Measurements from ENCODE around the gene COX11.
A peak's percentile ranks its signal among the peaks of the same experiment; 100 is the strongest.

The COX11 gene

DNA sequence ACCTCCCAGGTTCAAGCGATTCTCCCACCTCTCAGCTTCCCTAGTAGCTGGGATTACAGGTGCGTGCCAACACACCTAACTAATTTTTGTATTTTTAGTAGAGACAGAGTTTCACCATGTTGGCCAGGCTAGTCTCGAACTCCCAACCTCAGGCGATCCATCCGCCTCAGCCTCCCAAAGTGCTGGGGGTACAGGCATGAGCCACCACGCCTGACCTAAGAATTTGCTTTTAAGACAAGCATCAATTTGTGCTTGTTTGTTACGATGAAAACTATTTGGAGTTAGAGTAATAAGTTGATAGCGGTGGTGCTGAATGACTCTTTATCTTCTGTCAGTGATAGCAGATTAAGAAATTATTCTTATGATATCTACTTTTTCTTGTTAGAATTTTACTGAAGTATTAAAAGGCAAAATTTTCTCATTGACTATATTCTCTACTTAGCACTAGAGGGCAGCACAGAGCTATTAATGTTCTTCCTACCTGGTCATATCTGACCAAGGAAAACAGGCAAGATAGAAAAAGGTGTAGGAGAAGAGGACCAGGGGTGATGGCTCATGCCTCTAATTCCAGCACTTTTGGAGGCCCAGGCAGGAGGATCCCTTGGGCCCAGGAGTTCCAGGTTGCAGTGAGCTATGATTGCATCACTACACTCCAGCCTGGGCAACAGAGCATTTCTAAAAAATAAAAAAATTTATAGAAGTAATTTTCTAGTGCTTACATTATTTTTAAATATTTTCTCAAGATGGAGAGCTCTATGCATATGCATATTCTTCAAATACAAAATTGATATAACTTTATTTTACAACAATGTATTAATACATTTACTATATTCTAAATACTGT, 24.6 kb upstream of the COX11 start:
- TF ChIP-seq, protein P1, sequence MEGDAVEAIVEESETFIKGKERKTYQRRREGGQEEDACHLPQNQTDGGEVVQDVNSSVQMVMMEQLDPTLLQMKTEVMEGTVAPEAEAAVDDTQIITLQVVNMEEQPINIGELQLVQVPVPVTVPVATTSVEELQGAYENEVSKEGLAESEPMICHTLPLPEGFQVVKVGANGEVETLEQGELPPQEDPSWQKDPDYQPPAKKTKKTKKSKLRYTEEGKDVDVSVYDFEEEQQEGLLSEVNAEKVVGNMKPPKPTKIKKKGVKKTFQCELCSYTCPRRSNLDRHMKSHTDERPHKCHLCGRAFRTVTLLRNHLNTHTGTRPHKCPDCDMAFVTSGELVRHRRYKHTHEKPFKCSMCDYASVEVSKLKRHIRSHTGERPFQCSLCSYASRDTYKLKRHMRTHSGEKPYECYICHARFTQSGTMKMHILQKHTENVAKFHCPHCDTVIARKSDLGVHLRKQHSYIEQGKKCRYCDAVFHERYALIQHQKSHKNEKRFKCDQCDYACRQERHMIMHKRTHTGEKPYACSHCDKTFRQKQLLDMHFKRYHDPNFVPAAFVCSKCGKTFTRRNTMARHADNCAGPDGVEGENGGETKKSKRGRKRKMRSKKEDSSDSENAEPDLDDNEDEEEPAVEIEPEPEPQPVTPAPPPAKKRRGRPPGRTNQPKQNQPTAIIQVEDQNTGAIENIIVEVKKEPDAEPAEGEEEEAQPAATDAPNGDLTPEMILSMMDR (IDR thresholded peaks at IDR 0.05): peak; percentile 56 to 69
- peaks cover 4 to 16% (median 8%) of the 10 kb centered on the region in 3 donors for H3K36me3 ChIP-seq
- intact Hi-C loops (cut with DNase I; ENCODE audit: low total_unique reads): loop anchor here (5.0 to 10.0 kb wide), 2 partner anchors 364 to 522 kb away; partner anchors contain the start of gene SMIM36
- DNase-seq: no peak
- no peak overlapping the region for H3K4me3 ChIP-seq
- H3K4me1 ChIP-seq: no peaks in the 10 kb centered on the region
- H3K9me3 ChIP-seq: no peaks in the 10 kb centered on the region
- no peak overlapping the region for H3K27ac ChIP-seq
- H3K27me3 ChIP-seq: no peaks in the 10 kb centered on the region

DNA sequence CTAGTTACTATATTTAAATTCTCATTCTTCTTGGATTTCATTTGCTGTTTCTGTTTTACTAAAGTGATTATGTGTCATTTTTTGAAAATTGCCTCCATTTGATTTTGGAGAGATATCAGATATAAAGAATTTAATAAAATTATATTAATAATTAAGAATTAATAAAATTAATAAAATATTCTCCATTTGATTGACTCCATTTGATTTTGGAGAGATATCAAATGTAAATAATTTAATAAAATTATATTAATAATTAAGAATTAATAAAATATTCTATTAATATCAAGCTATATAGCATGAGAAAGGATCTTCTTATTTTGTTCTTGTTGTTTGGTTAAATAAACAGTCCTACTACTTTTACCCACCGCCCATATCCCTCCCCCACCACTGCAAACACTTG, 23.1 kb upstream of the COX11 start:
- intact Hi-C loops (cut with DNase I; ENCODE audit: low total_unique reads): loop anchor here (5.0 to 10.0 kb wide), 2 partner anchors 366 to 523 kb away; partner anchors contain the start of gene SMIM36

DNA sequence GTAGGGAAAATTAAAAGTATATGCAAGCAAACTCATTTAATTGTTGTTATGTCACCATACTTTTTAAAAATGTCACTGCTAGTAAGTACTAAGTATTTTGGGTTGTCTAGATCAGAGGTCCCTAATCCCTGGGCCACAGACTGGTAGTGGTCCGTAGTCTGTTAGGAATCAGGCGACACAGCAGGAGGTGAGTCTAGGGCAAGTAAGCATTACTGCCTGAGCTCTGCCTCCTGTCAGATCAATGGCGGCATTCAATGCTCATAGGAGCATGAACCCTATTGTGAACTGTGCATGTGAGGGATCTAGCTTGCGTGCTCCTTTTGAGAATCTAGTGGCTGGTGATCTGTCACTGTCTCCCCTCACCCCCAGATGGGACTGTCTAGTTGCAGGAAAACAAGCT, 21.7 kb upstream of the COX11 start:
- Histone ChIP-seq H3K36me3 (peaks cover 0 to 16% (median 8%) of the 10 kb centered on the region in 3 donors), H3K9me3 (no peaks in the 10 kb centered on the region), H3K27me3 (no peaks in the 10 kb centered on the region), H3K27ac (no peak overlapping the region), H3K4me3 (no peak overlapping the region), H3K4me1 (no peaks in the 10 kb centered on the region)
- intact Hi-C loops (cut with DNase I; ENCODE audit: low total_unique reads): loop anchor here (5.0 to 10.0 kb wide), 2 partner anchors 367 to 525 kb away; partner anchors contain the start of gene SMIM36
- TF ChIP-seq, protein P1 (IDR thresholded peaks at IDR 0.05): no peak
- DNase-seq: no peak

More for the DNA sequence above, 23.1 kb upstream of the COX11 start:
- no peak for DNase-seq
- Histone ChIP-seq H3K9me3 (no peaks in the 10 kb centered on the region), H3K4me3 (no peak overlapping the region), H3K4me1 (no peaks in the 10 kb centered on the region), H3K36me3 (peaks cover 4 to 16% (median 6%) of the 10 kb centered on the region in 3 donors), H3K27me3 (no peaks in the 10 kb centered on the region), H3K27ac (no peak overlapping the region)
- TF ChIP-seq, protein P1 (IDR thresholded peaks at IDR 0.05): no peak

DNA sequence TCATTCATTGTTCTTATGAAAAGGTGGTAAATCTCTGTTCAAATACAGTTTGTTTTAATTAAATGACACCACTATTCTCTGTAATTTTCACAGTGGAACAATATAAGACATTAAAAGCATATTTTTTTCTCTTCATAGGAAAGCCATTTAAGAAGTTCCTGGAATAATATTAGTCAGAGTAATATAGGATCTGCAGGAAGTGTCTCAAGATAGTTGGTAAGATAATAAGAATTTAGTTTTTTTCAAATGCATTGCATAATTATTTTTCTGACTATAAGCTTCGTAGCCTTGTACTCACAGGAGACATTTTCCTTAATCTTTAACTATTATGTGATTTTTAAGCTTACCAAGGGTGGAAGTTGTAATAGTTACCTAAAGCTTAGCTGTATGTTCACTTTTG, 17.0 kb upstream of the COX11 start:
- H3K27ac ChIP-seq: no peak overlapping the region
- H3K4me3 ChIP-seq: no peak overlapping the region
- no peak for DNase-seq
- intact Hi-C loops (cut with DNase I; ENCODE audit: low total_unique reads): no loop called here
- H3K27me3 ChIP-seq: no peaks in the 10 kb centered on the region
- TF ChIP-seq, protein P1 (IDR thresholded peaks at IDR 0.05): no peak
- H3K36me3 ChIP-seq: peaks cover 0 to 8% (median 6%) of the 10 kb centered on the region in 3 donors
- peaks cover 0 to 3% (median 0%) of the 10 kb centered on the region in 3 donors for H3K9me3 ChIP-seq
- peaks cover 0 to 26% (median 13%) of the 10 kb centered on the region in 4 donors for H3K4me1 ChIP-seq

- Histone ChIP-seq H3K4me3 (no peak overlapping the region), H3K9me3 (peaks cover 0 to 7% (median 0%) of the 10 kb centered on the region in 3 donors), H3K4me1 (peaks cover 0 to 26% (median 13%) of the 10 kb centered on the region in 4 donors), H3K27me3 (no peaks in the 10 kb centered on the region), H3K27ac (peak overlapping the region; percentile 57 to 58), H3K36me3 (peaks cover 0 to 8% (median 0%) of the 10 kb centered on the region in 3 donors)
- no peak for DNase-seq
- intact Hi-C loops (cut with DNase I; ENCODE audit: low total_unique reads): no loop called here
- TF ChIP-seq, protein P1 (IDR thresholded peaks at IDR 0.05): no peak
These were observed 14.8 kb upstream of the COX11 start for GRCh38 chr17:54983260-54983659.

All from tibial artery (tissue), 4 donors.